ENCODE results near the gene RFX4. TPM values are rescaled to one million over a fixed set of nuclear protein-coding genes. Genes with fewer than 3 reads are reported as not detected.

The RFX4 gene
- total and polyA plus RNA-seq, 7 donors = 0.56 TPM; not detected in 6

GRCh38 chr12:106580671-106581508 lies 1.9 kb upstream of the RFX4 start:
- H3K9me3 ChIP-seq = no peaks in the 10 kb centered on the region
- peaks cover 4 to 75% (median 43%) of the 10 kb centered on the region in 3 donors for H3K27me3 ChIP-seq (ENCODE audit: insufficient read depth in 3 of 3, low read length in 2 of 3)
- no peaks in the 10 kb centered on the region for H3K36me3 ChIP-seq (ENCODE audit: insufficient read depth in 1 of 2, low read depth in 1 of 2)
- intact Hi-C loops (cut with DNase I) = no loop called here
- ATAC-seq (peak in 1 of 4 donors; percentile 12), DNase-seq (no peak)
- H3K27ac ChIP-seq = no peak overlapping the region
- H3K4me1 ChIP-seq = peaks cover 12% of the 10 kb centered on the region
- H3K4me3 ChIP-seq = peak overlapping the region; percentile 58
- WGBS, 3 donors = 2 to 4% (median 4%) methylated on average over 58 of the region's 58 CpGs
- no peak for TF ChIP-seq CTCF (IDR thresholded peaks at IDR 0.05)

- intact Hi-C loops (cut with DNase I) = no loop called here
- Histone ChIP-seq H3K27ac (no peak overlapping the region), H3K27me3 (ENCODE audit: insufficient read depth in 3 of 3, low read length in 2 of 3) (peaks cover 4 to 83% (median 49%) of the 10 kb centered on the region in 3 donors), H3K36me3 (ENCODE audit: insufficient read depth in 1 of 2, low read depth in 1 of 2) (no peaks in the 10 kb centered on the region), H3K9me3 (no peaks in the 10 kb centered on the region), H3K4me3 (peak overlapping the region; percentile 58), H3K4me1 (peaks cover 14% of the 10 kb centered on the region)
- DNase-seq (no peak), ATAC-seq (peak in 3 of 4 donors; percentile 23 to 50 (median 38))
- 1 to 2% (median 1%) methylated on average over 41 to 52 of the region's 52 CpGs for WGBS, 3 donors
- TF ChIP-seq CTCF (IDR thresholded peaks at IDR 0.05) = no peak
Measured at GRCh38 chr12:106581543-106582248, 1.1 kb upstream of the RFX4 start.

- 5 to 13% (median 12%) methylated on average over 11 to 16 of the region's 16 CpGs for WGBS, 3 donors
- Histone ChIP-seq H3K9me3 (no peaks in the 10 kb centered on the region), H3K36me3 (ENCODE audit: insufficient read depth in 1 of 2, low read depth in 1 of 2) (no peaks in the 10 kb centered on the region), H3K27ac (no peak overlapping the region), H3K27me3 (ENCODE audit: insufficient read depth in 3 of 3, low read length in 2 of 3) (peaks cover 4 to 87% (median 54%) of the 10 kb centered on the region in 3 donors), H3K4me1 (peaks cover 14% of the 10 kb centered on the region), H3K4me3 (peak overlapping the region; percentile 58)
- ATAC-seq (no peak), DNase-seq (no peak)
- intact Hi-C loops (cut with DNase I) = no loop called here
- no peak for TF ChIP-seq CTCF (IDR thresholded peaks at IDR 0.05)
Measured at GRCh38 chr12:106582249-106582591, 584 bp upstream of the RFX4 start.

- WGBS, 3 donors = 2 to 4% (median 4%) methylated on average over 59 to 60 of the region's 60 CpGs
- no peak for ATAC-seq
- Histone ChIP-seq H3K27me3 (ENCODE audit: insufficient read depth in 3 of 3, low read length in 2 of 3) (peaks cover 6 to 90% (median 55%) of the 10 kb centered on the region in 3 donors), H3K36me3 (ENCODE audit: insufficient read depth in 1 of 2, low read depth in 1 of 2) (no peaks in the 10 kb centered on the region), H3K27ac (no peak overlapping the region), H3K4me1 (peaks cover 14% of the 10 kb centered on the region), H3K4me3 (peak overlapping the region; percentile 58), H3K9me3 (no peaks in the 10 kb centered on the region)
- DNase-seq = no peak
- no peak for TF ChIP-seq CTCF (IDR thresholded peaks at IDR 0.05)
- intact Hi-C loops (cut with DNase I) = no loop called here
Measured at GRCh38 chr12:106583242-106584103, 669 bp downstream of the RFX4 start.
